ENCODE data around the gene ZPBP.

DNA sequence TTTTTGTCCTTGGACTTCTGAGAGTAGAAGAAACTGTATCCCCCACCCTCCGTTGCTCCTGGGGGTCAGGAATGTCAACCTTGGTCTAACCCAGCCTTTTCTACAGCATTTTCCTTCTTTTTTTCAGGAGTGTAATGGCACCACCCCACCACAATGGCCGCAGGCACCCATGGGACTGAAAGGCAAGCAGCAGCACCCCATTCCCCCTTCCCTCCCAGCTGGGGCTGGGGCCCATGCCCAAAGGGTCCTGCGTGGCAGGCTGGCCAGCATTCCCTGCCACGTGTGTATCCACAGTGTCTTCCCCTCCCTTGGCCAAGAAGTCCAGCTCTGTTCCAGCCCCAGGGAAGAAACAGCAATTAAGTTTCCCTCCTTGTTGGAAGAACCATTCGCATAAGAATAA, 106.9 kb downstream of the ZPBP start:
- TF ChIP-seq, protein P1, sequence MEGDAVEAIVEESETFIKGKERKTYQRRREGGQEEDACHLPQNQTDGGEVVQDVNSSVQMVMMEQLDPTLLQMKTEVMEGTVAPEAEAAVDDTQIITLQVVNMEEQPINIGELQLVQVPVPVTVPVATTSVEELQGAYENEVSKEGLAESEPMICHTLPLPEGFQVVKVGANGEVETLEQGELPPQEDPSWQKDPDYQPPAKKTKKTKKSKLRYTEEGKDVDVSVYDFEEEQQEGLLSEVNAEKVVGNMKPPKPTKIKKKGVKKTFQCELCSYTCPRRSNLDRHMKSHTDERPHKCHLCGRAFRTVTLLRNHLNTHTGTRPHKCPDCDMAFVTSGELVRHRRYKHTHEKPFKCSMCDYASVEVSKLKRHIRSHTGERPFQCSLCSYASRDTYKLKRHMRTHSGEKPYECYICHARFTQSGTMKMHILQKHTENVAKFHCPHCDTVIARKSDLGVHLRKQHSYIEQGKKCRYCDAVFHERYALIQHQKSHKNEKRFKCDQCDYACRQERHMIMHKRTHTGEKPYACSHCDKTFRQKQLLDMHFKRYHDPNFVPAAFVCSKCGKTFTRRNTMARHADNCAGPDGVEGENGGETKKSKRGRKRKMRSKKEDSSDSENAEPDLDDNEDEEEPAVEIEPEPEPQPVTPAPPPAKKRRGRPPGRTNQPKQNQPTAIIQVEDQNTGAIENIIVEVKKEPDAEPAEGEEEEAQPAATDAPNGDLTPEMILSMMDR (IDR thresholded peaks at IDR 0.05) = no peak
- TF ChIP-seq POLR2AphosphoS5 (IDR thresholded peaks at IDR 0.05) = no peak
